GM18861 (cell line): ENCODE results near the gene LINC00632.
"Not testable (repeated sequence)": the region's sequence is repeated elsewhere in the genome, so short reads cannot be mapped to it uniquely, and the experiment has no call there.

ENCODE experiments used
- ATAC-seq: cut with Tn5 transposase; IDR thresholded peaks from one replicate; pipeline ENCODE4 v1.9.1; 2021; ENCODE audit not compliant: unreplicated experiment

Gene LINC00632

DNA sequence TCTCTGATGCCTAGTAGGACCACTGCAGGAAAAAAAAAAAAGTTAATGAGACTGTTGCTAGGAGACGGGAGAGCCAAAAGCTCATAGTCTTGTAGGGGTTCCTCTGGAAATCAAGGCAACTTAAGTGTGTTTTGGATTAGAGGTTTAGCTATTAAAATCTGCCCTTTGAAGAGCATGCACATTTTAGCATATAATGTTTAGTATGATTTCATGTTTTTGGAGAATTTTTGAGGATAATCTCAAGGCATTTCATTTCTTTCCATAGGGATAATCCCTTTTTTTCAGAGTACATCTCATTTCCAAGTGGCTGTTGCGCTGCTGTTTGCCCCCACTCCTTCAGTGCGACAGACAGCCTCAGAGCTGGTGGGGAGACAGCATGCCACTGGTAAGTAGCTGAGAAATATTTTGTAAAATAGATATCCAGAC, at the start of gene LINC00632:
Gene LINC00632, plus strand, starts transcription at position 339 of the 426 bp plus-strand sequence.
- no peak for ATAC-seq

GRCh38 chrX:140661643-140662042, 47.9 kb upstream of the LINC00632 start:
- ATAC-seq, result no peak

DNA sequence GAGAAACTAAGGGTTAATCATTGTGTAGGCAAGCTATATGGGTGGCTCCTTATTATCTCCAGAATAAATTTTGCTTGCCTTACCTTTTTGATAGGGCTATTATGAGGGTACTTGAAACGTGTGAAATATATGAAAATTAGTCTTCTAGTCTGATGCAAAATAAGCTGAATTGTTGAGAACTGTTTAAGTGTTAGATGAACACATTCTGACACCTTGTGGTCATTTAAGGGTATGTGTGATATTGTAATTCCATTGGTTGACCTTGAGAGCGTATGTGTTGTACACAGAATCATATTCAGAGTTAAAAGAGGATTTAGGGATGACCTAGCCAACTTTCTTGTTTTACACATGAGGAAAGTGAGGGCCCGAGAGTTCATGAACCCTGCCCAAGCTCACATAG, 44.6 kb upstream of the LINC00632 start:
- ATAC-seq, result peak; percentile 66

DNA sequence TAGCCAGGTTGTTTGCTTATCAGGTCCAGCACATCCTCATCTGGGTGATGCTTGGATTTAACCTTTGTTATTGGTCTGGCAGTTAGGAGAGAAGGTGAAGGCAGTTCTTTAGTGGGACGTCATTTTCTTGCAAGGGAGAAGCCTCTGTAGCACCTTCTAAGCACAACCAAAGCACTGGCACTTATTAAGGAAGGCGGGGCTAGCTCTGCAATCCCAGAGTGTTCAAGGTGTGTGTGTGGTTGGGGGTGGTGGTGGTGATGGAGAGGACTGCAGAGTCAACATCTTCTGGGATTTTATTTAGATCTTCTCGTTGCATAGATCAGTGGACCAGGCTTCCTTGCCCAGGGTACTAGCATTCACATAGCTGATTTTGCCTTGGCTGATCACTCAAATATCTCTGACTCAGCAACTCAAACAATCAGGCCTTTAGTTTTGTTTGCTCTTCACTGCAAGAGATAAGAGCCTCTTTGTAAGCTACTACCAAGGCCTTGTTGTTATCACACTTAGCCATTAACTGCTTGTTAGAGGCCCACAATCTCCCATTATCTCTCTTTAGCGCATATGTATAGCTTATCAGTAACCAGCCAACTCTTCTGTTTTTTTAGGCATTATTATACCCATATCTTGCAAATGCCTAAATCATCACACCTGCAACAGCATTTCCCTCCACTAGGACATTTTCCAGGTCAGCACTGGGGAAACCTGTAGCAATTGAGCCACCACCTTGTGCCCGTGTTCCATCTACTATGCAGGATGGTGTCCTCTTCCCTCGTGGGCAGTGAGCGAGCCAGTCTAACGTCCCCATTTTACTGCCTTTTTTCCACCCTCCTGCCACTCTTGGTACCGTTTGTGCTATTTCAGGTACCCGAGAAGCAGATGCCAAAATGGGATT, 36.5 kb upstream of the LINC00632 start:
- ATAC-seq, result no peak

DNA sequence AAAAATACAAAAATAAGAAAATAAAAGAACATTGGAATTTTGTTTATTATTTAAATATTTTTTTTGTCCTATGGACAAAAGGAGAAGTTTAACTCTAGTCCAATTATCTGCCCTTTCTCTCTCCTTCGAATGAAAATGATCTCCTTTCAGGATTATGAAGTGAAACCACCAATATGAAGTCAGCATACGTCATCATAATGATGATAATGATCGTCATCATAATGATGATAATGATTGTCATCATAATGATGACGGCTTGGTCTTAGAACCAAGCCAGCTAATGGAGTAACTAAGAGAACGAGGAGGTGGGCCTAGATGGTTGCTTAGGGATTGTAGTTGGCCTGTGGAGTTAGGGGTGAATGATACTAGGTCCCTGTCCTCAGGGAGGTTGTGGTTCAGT, 21.9 kb upstream of the LINC00632 start:
- ATAC-seq, result no peak

- not testable (repeated sequence) for ATAC-seq
Observed at GRCh38 chrX:140691596-140691995, 18.0 kb upstream of the LINC00632 start.

GRCh38 chrX:140697618-140698017, 11.9 kb upstream of the LINC00632 start:
- no peak for ATAC-seq

GRCh38 chrX:140701480-140701879, 8.1 kb upstream of the LINC00632 start:
- ATAC-seq, result no peak

DNA sequence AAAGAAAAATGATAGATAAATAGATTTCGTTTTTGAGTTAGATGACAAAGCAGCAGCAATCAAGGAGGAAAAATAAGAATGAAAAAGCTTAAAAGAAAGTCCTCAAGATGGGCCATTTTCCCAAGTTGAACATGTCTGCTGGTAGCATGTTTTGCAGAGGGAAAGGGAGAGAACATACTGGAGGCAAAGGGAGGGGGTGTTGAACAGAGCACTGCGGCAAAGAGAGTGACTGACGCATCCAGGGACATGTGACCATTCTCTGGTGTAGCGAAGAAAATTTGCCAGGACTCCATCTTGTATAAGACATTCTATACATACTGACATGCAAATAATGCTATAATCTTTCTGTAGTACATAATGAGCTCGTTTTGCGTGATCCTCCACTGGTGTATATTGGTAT, 1.2 kb downstream of the LINC00632 start:
- no peak for ATAC-seq

- ATAC-seq, result no peak
Observed at GRCh38 chrX:140711894-140712293, 2.3 kb downstream of the LINC00632 start.

DNA sequence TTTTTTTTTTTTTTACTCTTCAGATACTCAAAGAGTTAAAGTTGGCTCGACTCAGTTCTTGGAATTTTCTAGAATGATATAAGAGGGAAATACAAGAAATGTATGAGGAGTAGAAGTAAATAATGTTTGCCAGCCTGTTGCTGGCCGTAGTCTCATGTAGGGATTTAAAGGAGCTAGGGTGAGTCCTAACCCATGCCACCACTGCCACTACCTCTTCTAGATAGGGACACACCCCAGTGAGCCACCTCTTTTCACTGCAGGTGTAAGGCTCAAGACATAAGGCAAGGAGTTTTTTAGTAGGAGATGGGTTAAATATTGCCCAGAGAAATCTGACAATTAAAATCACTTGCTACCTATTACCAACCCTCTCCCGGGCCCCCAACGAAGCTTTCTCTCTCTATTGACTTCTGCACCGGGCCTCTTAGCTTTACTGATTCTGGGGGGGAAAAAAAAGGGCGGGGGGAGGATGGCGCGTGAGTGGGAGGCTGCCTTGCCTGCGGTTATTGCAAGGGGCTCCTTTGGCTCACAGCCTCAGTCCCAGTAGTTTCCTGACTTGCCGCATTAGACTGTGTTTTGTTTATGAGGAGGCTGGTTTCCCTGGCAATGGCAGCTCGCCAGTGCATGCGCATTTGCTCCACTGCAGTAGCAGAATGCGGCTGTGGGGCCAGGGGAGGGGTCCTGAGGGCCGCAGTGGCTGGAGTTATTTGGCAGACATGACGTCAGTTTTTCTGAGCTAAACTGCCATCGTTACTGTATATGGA, 3.0 kb downstream of the LINC00632 start:
- ATAC-seq, result no peak

DNA sequence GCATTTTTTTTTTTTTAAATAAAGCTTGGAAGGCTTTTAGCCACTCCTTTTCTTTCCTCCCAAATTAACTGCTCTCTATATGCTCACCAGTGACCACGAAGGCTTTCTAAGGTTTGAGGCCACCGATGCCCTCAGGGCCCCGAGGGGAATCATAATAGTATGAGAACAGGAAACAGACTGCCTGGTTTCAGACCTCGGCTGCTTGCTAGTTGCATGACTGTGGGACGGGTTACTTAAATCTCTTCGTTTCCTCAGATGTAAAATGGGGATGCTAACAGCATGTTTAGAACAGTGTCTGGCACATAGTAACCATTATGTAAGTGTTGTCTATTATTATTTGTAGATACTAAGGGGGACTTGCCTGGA, 3.6 kb downstream of the LINC00632 start:
- no peak for ATAC-seq

DNA sequence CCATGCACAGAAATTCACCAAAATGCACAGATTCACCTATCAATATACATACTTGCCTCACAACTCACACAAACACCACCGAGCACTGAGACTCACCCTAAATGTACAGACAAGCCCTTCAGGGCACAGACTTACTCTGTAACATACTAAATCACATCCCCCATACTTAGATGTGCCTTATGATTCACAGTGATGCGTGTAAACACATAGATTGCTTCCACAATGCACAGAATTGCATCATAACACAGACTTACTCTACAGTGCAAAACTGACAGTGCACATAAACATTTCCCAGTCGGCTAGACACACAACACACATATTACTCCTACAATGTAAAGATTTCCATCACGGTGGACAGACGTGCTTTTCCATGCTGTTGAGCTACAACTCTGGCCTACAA, 6.2 kb downstream of the LINC00632 start:
- ATAC-seq, result no peak

DNA sequence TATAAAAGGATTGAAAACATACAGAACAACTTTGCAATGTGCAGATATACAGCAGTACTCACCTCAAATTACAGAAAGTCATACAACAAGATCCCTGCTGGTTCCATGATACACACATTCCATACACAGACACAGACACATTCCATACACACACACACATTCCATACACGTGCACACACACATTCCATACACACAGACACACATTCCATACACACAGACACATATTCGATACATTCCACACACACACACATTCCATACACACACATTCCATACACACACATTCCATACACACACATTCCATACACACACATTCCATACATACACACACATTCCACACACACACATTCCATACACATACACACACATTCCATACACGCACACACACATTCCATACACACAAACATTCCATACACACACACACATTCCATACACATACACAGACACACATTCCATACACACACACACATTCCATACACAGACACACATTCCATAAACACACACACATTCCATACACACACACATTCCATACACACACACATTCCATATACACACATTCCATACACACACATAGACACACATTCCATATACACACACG, 13.7 kb downstream of the LINC00632 start:
- ATAC-seq, result no peak

GRCh38 chrX:140724309-140724708, 14.8 kb downstream of the LINC00632 start:
- ATAC-seq, result no peak

GRCh38 chrX:140724736-140725135, 15.2 kb downstream of the LINC00632 start:
- ATAC-seq, result no peak

GRCh38 chrX:140725500-140725899, 15.9 kb downstream of the LINC00632 start:
- ATAC-seq, result no peak

- ATAC-seq, result peak; percentile 84
Observed at GRCh38 chrX:140733766-140734342, 24.3 kb downstream of the LINC00632 start.

DNA sequence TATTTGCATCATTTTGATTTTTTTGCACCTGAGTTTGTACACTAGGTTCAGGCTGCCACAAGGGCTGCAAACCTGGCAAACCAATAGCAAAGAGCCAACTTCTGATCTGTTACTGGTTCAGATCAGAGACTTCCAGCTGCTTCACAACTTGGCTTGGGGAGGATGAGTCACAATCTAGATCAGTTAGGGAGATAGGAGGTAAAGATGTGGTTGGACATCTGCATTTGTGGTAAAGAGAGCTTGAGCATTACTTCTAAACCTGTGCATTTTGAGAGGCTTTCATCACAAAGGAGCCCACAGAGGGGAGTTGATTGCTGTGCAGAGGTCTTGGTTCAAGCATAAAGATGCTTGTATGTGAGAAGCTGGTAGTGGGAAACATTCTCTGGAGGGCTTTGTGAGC, 34.5 kb downstream of the LINC00632 start:
- ATAC-seq, result no peak

DNA sequence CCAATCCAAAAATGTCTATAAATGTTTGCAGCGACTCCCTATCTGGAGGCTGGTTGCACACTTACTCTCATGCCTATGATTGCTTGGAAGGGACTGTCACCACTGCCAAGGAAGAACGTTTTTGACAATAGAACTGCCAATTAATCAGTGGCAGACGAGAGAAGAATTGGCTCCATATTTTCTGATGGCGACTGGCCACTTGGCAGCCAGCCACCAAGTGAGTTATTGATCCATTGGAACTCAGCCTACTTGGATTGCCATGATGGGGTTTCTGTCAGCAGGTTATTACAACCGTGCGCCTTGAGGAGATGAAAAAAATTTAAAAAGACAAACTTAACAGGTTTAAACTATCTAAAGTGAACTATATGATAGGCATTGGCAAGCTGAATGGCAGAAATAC, 47.4 kb downstream of the LINC00632 start:
- ATAC-seq, result no peak

DNA sequence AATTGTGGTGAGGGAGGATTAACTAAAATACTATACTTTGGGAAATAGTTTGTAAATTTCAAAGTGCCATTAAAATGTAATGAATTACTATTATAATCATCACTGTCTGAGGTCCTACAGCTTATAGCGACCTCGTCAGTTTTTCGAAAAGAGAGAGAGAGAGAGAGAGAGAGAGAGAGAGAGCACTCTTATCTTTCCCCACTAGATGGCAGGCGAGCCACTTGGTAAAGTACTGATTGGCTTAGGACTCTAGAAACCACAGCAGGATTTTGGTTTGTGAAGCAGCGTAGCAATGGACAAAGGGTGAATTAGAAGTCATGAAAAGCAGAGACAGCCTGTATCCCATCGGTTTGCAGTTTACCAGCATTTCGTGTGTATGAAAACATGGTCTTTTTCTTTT, 52.5 kb downstream of the LINC00632 start:
- ATAC-seq, result peak; percentile 88
